ENCODE data around the gene INPP5J.
A peak's percentile ranks its signal among the peaks of the same experiment; 100 is the strongest.

Gene INPP5J

GRCh38 chr22:31126869-31127175 lies 4.1 kb downstream of the INPP5J start:
- TF ChIP-seq ZNF37A (tag by site-specific recombination; IDR thresholded peaks at IDR 0.05) (no peak), ZNF518A (tag by site-specific recombination; conservative IDR thresholded peaks at IDR 0.05; ENCODE audit: low read depth) (no peak), ZNF530 (tag by site-specific recombination; IDR thresholded peaks at IDR 0.05; ENCODE audit: low read depth) (no peak), ZNF423 (tag by site-specific recombination; IDR thresholded peaks at IDR 0.05) (no peak), ZNF580 (tag by site-specific recombination; IDR thresholded peaks at IDR 0.05) (no peak), ZNF776 (tag by site-specific recombination; IDR thresholded peaks at IDR 0.05; ENCODE audit: borderline replicate concordance) (no peak), ZNF792 (tag by site-specific recombination; IDR thresholded peaks at IDR 0.05) (no peak), ZNF324 (tag by site-specific recombination; IDR thresholded peaks at IDR 0.05) (no peak), ZNF555 (tag by site-specific recombination; conservative IDR thresholded peaks at IDR 0.05) (no peak), ZNF768 (tag by site-specific recombination; IDR thresholded peaks at IDR 0.05) (no peak), ZSCAN30 (tag by site-specific recombination; IDR thresholded peaks at IDR 0.05) (no peak), ZNF157 (tag by site-specific recombination; IDR thresholded peaks at IDR 0.05) (no peak), ZNF174 (tag by site-specific recombination; IDR thresholded peaks at IDR 0.05) (no peak), ZNF548 (tag by site-specific recombination; IDR thresholded peaks at IDR 0.05) (no peak)
- TF ChIP-seq, protein P1, sequence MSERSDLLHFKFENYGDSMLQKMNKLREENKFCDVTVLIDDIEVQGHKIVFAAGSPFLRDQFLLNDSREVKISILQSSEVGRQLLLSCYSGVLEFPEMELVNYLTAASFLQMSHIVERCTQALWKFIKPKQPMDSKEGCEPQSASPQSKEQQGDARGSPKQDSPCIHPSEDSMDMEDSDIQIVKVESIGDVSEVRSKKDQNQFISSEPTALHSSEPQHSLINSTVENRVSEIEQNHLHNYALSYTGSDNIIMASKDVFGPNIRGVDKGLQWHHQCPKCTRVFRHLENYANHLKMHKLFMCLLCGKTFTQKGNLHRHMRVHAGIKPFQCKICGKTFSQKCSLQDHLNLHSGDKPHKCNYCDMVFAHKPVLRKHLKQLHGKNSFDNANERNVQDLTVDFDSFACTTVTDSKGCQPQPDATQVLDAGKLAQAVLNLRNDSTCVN (tag by site-specific recombination; optimal IDR thresholded peaks at IDR 0.05) = no peak
- TF ChIP-seq, protein P2, sequence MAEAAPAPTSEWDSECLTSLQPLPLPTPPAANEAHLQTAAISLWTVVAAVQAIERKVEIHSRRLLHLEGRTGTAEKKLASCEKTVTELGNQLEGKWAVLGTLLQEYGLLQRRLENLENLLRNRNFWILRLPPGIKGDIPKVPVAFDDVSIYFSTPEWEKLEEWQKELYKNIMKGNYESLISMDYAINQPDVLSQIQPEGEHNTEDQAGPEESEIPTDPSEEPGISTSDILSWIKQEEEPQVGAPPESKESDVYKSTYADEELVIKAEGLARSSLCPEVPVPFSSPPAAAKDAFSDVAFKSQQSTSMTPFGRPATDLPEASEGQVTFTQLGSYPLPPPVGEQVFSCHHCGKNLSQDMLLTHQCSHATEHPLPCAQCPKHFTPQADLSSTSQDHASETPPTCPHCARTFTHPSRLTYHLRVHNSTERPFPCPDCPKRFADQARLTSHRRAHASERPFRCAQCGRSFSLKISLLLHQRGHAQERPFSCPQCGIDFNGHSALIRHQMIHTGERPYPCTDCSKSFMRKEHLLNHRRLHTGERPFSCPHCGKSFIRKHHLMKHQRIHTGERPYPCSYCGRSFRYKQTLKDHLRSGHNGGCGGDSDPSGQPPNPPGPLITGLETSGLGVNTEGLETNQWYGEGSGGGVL (tag by site-specific recombination; IDR thresholded peaks at IDR 0.05) = no peak
- ChIA-PET CTCF (no interaction called here), POLR2A (no interaction called here)
- peaks cover 7% of the 10 kb centered on the region for H3K4me1 ChIP-seq (ENCODE audit: control insufficient read depth, insufficient read depth, low read length)
- H3K9me3 ChIP-seq (ENCODE audit: control insufficient read depth, insufficient read depth, low read depth, low read length) = no peaks in the 10 kb centered on the region
- peaks cover 0 to 8% of the 10 kb centered on the region in 2 experiments; a peak in 2 of 3 replicates for H3K36me3 ChIP-seq (ENCODE audit: control insufficient read depth in 2 of 2, insufficient read depth in 1 of 2, low read length in 2 of 2)
- no peak overlapping the region for H3K27ac ChIP-seq (ENCODE audit: extremely low read depth, low read depth, low read length)
- no peak overlapping the region for H3K4me3 ChIP-seq (ENCODE audit: low read depth, low read length)

GRCh38 chr22:31127181-31127772 lies 4.5 kb downstream of the INPP5J start:
- Histone ChIP-seq H3K27ac (ENCODE audit: extremely low read depth, low read depth, low read length) (no peak overlapping the region), H3K4me1 (ENCODE audit: control insufficient read depth, insufficient read depth, low read length) (peaks cover 9% of the 10 kb centered on the region), H3K36me3 (ENCODE audit: control insufficient read depth in 2 of 2, insufficient read depth in 1 of 2, low read length in 2 of 2) (peaks cover 0 to 8% of the 10 kb centered on the region in 2 experiments; a peak in 2 of 3 replicates), H3K9me3 (ENCODE audit: control insufficient read depth, insufficient read depth, low read depth, low read length) (no peaks in the 10 kb centered on the region), H3K4me3 (ENCODE audit: low read depth, low read length) (no peak overlapping the region)
- ChIA-PET POLR2A (interaction anchor here (0.6 kb wide), 1 partner anchor 15 kb away, joined by 8 read pairs; no protein-coding TSS in a partner anchor), CTCF (interaction anchor here (1.1 kb wide), 1 partner anchor 45 kb away, joined by 4 read pairs; no protein-coding TSS in a partner anchor)
- no peak for TF ChIP-seq ZFP41 (tag by site-specific recombination; IDR thresholded peaks at IDR 0.05; ENCODE audit: borderline replicate concordance)
- TF ChIP-seq, protein P3, sequence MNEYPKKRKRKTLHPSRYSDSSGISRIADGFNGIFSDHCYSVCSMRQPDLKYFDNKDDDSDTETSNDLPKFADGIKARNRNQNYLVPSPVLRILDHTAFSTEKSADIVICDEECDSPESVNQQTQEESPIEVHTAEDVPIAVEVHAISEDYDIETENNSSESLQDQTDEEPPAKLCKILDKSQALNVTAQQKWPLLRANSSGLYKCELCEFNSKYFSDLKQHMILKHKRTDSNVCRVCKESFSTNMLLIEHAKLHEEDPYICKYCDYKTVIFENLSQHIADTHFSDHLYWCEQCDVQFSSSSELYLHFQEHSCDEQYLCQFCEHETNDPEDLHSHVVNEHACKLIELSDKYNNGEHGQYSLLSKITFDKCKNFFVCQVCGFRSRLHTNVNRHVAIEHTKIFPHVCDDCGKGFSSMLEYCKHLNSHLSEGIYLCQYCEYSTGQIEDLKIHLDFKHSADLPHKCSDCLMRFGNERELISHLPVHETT (tag by site-specific recombination; IDR thresholded peaks at IDR 0.05) = no peak
- no peak for TF ChIP-seq ZBTB21 (tag by site-specific recombination; IDR thresholded peaks at IDR 0.05)
- no peak for TF ChIP-seq ZNF274 (IDR thresholded peaks at IDR 0.05; ENCODE audit: low read length)
- no peak for TF ChIP-seq ZNF274 (tag by site-specific recombination; IDR thresholded peaks at IDR 0.05; ENCODE audit: borderline replicate concordance)
- 0 out of 2 replicates have a peak, but pooled peaks have one; percentile 12 for TF ChIP-seq SP2 (tag by site-specific recombination; IDR thresholded peaks at IDR 0.05)
- TF ChIP-seq EGR2 (tag by site-specific recombination; IDR thresholded peaks at IDR 0.05; ENCODE audit: low read depth) = peak; percentile 58; the same call in 1 of the 2 replicates
- TF ChIP-seq MZF1 (tag by site-specific recombination; IDR thresholded peaks at IDR 0.05; ENCODE audit: borderline replicate concordance) = no peak
- no peak for TF ChIP-seq ZNF664 (tag by site-specific recombination; IDR thresholded peaks at IDR 0.05)
- TF ChIP-seq ZNF266 (tag by site-specific recombination; IDR thresholded peaks at IDR 0.05; ENCODE audit: low read depth) = no peak
- no peak for TF ChIP-seq ZNF202 (tag by site-specific recombination; IDR thresholded peaks at IDR 0.05; ENCODE audit: borderline replicate concordance)

All from HEK293 (cell line).